NCI-H128 (cell line): ENCODE results near the gene TATDN3.
A peak's percentile ranks its signal among the peaks of the same experiment; 100 is the strongest.
"Not testable (repeated sequence)": the region's sequence is repeated elsewhere in the genome, so short reads cannot be mapped to it uniquely, and the experiment has no call there.

Experiments
- DNase-seq: peaks from one replicate; lab custom pipeline; 2025; ENCODE audit not compliant: unreplicated experiment; lab: John Stamatoyannopoulos, UW

The TATDN3 gene

DNA sequence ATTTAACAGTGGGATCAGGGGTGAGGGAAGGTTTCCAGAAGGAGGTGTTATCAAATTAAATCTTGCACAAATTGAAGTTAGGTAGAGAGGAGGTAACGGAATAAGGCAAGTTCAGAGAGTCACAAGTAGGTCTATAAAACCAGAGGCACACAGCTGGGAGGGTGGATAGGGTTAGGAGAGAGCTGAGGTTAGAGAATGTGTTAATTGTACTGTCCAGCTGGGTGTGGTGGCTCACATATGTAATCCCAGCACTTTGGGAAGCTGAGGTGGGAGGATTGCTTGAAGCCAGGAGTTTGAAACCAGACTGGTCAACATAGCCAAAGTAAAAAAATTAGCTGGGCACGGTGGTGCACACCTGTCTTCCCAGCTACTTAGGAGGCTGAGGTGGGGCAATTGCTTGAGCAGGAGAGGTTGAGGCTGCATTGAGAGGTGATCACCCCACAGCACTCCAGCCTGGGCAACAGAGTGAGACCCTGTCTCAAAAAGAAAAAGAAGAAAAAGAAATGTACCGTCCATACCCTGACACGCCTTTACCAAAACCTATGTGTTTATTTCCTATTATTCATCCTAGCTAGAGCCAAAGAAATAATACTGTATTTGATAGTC is 35.6 kb downstream of the TATDN3 start:
- DNase-seq = no peak

DNA sequence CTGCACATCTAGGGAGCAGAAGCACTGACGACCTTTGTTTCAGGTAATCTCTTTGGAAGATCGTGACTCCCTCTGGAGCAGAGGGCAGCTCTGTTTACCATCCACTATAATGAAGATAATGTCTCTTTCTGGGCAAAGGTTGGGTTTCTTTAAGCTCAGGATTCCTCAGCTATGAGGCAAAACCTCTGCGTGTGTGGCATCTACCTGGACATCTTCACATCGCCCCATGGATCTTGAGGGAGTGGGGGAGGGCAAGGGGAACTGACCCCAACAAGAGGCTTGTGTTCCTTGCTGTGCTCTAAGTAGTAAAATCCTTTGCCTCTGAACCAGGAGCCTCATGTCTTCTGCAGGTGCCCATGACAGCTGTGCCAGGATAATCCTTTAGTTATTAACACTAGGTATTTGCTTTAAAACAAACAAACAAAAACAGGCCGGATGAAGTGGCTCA is 36.2 kb downstream of the TATDN3 start:
- DNase-seq = no peak

DNA sequence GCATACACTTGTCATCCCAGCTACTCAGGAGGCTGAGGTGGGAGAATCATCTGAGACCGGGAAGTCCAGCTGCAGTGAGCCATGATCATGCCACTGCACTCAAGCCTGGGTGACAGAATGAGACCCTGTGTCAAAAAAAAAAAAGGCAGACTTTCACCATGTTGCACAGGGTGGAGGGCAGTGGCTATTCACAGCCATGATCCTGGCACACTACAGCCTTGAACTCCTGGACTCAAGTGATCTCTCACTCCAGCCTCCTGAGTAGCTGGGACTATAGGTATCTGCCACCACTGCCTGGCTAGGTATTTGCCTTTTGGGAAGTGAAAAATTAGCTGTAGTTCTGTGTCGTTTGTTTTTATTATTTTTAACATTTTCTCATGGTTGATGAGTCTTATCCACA is 36.7 kb downstream of the TATDN3 start:
- no peak for DNase-seq

DNA sequence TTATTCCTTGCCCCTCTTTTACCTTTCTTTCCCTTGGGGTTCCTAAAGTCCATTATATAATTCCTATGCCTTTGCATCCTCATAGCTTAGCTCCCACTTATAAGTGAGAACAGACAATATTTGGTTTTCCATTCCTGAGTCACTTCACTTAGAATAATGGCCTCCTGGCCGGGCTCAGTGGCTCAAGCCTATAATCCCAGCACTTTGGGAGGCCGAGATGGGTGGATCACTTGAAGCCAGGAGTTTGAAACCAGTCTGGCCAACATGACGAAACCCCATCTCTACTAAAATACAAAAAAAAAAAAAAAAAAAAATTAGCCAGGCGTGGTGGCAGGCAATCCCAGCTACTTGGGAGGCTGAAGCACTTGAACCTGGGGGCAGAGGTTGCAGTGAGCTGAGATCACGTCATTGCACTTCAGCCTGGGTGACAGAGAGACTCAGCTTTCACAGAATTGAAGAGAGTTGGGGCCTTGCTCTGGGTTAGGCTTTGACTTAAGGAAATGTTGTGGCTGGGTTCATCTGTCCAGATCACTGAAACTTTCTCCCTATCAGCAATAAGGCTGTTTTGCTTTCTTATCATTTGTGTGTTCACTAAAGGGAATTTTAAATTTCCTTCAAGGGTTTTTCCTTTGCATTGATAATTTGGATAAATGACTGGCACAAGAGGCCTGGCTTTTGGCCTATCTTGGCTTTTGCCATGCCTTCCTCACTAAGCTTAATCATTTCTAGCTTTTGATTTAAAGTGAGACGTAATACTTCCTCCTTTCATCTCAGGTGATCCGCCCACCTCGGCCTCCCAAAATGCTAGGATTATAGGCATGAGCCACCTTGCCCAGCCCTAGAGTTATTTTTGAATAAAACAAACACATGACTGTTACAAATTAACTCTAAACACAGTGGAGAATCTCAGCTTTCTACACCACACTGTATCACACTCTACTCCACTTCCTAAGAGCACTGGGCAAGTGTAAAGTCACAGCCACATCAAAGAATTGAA is 41.8 kb downstream of the TATDN3 start:
- DNase-seq = not testable (repeated sequence)

DNA sequence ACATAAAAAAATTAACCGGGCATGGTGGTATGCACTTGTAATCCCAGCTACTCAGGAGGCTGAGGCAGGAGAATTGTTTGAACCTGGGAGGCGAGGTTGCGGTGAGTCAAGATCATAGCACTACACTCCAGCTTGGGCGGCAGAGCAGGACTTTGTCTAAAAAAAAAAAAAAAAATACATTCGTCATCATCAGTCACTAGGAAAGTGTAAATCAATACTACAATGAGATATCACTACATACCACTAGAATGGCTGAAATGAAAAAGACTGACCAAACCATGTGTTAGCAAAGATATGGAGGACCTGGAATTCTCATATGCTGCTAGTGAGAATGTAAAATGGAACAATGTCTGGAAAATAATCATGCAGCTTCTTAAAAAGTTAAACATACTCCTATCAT is 46.5 kb downstream of the TATDN3 start:
- DNase-seq = no peak

DNA sequence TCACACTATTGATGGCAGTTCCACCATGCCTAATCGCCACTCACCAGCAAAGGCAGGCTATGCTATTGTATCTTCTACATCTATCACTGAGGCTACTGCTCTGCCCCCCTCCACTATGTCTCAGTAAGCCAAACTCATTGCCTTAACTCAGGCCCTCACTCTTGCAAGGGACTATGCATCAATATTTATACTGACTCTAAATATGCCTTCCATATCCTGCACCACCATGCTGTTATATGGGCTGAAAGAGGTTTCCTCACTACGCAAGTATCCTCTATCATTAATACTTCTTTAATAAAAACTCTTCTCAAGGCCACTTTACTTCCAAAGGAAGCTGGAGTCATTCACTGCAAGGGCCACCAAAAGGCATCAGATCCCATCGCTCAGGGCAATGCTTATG is 52.8 kb downstream of the TATDN3 start:
- not testable (repeated sequence) for DNase-seq

DNA sequence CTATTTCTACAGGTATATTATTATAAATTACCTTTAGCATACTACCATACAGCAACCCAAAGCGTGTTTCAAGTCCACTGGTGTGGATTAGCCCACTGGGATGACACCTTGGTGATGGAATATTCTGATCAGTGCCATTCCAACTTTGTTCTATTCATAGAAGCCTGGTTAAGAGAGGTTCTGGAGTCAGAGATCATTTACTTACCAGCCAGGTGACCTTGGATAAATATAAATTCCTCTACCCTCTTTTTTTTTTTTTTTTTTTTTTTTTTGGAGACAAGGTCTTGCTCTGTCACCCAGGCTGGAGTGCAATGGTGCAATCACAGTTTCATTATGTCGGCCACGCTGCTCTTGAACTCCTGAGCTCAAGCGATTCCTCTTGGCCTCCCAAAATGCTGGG is 55.9 kb downstream of the TATDN3 start, which contains the start of gene SPATA45:
Gene SPATA45 (minus strand): TSS at position 101 of the 400 bp plus-strand sequence. CDS start 11,500 bp downstream, outside the sequence.
- DNase-seq = no peak

DNA sequence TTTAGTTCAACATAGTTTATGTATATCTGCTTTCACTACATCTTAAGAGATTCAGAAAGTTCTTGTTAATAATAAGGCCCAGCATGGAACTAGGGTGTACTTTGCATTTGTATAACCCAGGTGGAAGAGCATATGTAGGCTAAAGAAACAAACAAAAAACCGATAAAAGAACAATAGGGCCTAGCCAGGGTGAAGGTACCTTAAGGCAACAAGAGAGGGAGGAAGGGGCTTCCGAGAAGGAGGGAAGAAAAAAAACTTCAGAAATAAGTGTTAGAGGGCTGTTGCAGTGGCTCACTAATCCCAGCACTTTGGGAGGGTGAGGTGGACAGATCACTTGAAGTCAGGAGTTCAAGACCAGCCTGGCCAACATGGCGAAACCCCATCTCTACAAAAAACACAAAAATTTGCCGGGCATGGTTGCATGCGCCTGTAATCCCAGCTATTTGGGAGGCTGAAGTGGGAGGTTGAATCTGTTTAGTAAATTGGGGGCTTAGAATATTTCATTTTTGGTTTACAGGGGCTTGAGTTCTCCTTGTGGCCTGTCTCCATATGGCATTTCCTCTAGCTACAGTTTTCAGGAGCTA is 60.5 kb downstream of the TATDN3 start:
- no peak for DNase-seq

DNA sequence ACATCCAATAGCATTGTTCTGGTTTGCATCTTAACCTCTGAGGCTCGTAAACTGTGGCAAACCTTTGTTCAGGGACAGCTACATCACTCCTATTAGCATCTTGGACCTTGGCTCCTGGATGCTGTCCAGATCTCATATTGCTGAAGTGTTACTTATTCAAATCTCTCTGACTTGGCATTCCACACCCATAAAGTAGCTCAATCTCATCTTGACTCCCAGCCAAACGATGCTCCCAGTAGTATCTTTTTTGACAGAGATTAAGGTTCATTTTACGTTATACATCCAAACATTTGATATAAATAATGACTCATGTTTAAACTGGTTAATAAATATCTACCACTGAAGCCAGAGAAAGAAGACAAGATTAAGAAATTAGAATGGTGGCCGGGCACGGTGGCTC is 62.0 kb downstream of the TATDN3 start:
- no peak for DNase-seq

DNA sequence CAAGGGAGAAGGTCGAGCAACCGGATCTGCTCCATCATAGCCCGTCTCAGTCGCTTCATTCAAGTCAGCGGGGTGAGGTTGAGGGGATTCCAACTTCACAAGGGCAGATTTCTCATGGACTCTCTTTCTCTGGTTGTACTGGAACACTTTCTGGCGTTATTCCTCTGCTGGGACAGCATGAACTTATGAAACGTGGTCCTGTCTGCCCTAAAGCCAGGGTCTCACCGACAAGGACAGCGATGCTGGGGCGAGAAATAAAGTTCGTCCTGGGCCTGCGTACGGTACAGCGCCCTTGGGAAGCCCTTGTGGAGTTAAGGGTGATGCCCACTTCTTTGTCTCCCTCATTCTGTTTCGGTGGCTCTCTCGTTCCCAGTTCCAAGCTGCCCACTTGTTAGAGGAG is 65.1 kb downstream of the TATDN3 start:
- no peak for DNase-seq

DNA sequence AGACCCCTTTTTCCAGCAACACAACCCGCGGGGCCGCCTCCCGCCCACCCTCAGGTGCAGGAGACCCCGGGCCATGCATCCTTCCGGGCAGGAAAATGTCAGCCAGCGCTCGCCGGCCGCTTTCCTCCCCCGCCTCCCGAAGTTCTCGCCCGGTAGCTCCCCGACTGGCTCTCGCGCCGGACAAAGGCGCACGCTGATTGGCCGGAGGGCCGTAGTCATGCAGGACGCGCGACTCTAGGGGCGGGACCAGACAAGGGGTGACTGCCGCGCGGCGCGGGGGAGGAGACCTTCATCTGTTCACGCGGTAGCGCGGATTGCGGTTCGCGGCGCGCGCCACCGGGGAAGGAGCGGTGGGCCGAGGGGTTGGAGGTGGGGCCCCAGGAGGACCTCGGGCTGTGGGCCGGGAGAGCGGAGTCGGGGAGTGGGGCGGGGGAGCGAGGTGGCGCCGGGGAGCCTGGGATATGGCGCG is 66.3 kb downstream of the TATDN3 start, which contains the start of gene FLVCR1:
Gene FLVCR1 (plus strand): TSS at position 284 of the 469 bp plus-strand sequence. CDS start 178 bp downstream, at position 462.
- peak; percentile 97 for DNase-seq

DNA sequence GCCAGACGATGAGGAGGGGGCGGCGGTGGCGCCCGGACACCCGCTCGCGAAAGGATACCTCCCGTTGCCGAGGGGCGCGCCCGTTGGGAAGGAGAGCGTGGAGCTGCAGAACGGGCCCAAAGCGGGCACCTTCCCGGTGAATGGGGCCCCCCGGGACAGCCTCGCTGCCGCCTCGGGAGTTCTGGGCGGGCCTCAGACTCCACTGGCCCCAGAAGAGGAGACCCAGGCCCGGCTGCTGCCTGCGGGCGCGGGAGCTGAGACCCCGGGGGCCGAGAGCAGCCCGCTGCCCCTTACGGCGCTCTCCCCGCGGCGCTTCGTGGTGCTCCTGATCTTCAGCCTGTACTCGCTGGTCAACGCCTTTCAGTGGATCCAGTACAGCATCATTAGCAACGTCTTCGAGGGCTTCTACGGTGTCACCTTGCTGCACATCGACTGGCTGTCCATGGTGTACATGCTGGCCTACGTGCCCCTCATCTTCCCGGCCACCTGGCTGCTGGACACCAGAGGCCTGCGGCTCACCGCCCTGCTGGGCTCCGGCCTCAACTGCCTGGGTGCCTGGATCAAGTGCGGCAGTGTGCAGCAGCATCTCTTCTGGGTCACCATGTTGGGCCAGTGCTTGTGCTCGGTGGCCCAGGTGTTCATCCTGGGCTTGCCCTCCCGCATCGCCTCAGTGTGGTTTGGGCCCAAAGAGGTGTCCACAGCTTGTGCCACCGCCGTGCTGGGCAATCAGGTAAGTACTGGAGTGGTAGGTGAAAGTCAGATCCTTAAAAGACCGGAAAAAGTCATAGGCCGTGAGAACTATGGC is 67.0 kb downstream of the TATDN3 start:
- no peak for DNase-seq

DNA sequence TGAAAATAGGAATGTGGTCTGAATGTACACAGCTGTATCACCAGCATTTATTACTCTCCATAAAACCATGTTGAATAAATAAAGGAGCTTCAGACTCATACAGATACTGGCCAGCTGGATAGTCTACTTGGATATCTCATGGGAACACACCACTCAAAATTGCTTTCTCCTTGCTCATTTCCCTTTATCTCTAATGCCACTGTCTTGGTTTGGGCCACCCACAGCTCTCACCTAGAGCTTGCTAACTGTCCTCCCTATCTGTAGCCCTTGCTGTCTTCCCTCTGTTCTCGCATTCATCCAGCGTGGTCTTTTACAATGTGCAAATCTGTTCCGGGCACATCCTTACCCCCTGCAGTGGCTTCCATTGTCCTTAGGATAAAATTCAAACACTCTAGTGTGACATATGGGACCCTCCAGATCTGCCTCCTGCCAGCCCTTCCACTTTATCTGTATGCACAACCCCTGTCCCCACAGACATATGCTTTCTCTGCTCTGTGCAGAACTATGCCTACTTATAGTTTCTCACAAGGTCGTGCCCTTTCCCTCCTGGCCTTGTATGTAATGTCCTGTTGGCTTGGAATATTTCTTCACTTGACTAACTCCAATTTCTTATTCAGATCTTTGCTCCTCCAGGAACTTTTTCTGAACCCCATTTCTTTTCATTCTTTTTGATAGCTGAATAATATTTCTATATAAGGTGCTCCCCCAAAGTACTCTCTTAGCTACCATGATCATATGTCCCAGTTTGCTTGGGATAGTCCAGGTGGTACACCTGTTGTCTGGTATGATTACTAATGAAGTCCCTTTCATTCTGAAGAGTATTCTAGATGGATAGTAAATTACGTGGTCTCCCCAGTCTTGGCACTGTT is 69.3 kb downstream of the TATDN3 start:
- no peak for DNase-seq

DNA sequence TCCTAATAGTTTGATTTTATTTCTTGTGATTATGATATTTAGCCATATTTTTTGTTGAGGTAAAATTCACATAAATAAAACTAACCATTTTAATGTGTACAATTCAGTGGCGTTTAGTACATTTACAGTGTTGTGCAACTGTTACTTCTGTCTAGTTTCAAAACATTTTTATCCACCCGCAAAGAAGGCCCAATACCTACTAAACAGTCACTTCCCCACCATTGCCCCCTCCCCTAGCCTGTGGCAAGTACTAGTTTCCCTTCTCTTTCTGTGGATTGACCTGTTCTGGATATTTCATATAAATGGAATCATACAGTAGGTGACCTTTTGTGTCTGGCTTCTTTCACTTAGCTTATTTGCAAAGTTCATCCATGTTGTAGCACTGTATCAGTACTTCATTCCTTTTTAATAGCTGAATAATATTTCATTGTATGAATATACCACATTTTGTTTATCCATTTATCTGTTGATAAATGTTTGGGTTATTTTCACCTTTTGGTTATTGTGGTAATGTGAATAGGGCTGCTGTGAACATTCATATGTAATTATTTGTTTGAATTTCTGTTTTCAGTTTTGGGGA is 70.5 kb downstream of the TATDN3 start:
- DNase-seq = no peak

DNA sequence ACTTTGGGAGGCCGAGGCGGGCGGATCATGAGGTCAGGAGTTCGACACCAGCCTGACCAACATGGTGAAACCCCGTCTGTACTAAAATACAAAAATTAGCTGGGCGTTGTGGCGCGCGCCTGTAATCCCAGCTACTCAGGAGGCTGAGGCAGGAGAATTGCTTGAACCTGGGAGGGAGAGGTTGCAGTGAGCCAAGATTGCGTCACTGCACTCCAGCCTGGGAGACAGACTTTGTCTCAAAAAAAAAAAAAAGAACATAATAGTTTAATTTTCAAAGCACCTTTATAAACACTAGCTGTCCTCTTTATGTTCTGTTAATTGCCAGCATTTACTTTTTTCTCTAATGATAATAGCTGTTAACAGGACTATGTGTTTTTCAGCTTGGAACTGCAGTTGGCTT is 71.7 kb downstream of the TATDN3 start:
- DNase-seq = not testable (repeated sequence)

DNA sequence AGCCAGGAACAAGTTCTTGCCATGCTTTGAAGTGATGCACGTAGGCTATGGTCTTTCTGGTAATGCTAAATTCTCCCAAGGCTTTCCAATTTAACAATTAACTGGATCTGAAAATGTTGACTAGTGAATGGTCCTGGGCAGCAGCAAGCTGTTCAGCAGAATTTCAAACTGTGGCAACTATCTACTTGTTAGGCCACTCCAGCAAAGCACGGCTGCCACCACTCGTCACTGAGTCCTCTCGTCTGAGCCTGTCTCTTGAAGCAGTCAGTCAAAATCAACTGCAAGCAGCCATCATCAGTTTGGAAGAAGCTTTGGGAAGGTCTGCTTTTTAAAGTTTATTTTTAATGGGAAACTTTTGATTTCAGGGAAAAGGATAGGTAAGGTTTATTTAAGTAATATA is 72.5 kb downstream of the TATDN3 start:
- DNase-seq = no peak
